Activated CD4-positive, alpha-beta T cell treated with anti-CD3 and anti-CD28 coated beads, Interleukin-2, amount 50 U/mL, for 16 hours (primary cell): ENCODE data around the gene CFAP298.
"Not testable (repeated sequence)": the region's sequence is repeated elsewhere in the genome, so short reads cannot be mapped to it uniquely, and the experiment has no call there.

Experiments
- DNase-seq: peaks from one replicate; pipeline ENCODE4 v3.0.0-alpha.2; 2020

Gene CFAP298

GRCh38 chr21:32612075-32612998 is at the start of gene CFAP298:
Gene CFAP298, minus strand, starts transcription at chr21:32612377. Its CDS starts 134 bp downstream, at chr21:32612243.
- DNase-seq: peak; percentile 93

- DNase-seq: not testable (repeated sequence)
Observed at GRCh38 chr21:32661026-32661782, 49.0 kb upstream of the CFAP298 start.

- no peak for DNase-seq
Observed at GRCh38 chr21:32658524-32658923, 46.3 kb upstream of the CFAP298 start.

- DNase-seq: peak; percentile 37
Observed at GRCh38 chr21:32653326-32653901, 41.2 kb upstream of the CFAP298 start.

GRCh38 chr21:32648165-32648564 is 36.0 kb upstream of the CFAP298 start:
- no peak for DNase-seq

GRCh38 chr21:32645261-32646182 is 33.3 kb upstream of the CFAP298 start:
- DNase-seq: no peak

- DNase-seq: no peak
Observed at GRCh38 chr21:32641710-32642698, 29.8 kb upstream of the CFAP298 start.

GRCh38 chr21:32626621-32627196 is 14.5 kb upstream of the CFAP298 start:
- DNase-seq: no peak

GRCh38 chr21:32618218-32618617 is 6.0 kb upstream of the CFAP298 start:
- not testable (repeated sequence) for DNase-seq

- no peak for DNase-seq
Observed at GRCh38 chr21:32613436-32614043, 1.4 kb upstream of the CFAP298 start.

GRCh38 chr21:32612999-32613337 is 791 bp upstream of the CFAP298 start:
- DNase-seq: no peak

- peak; percentile 45 for DNase-seq
Observed at GRCh38 chr21:32611471-32611997, 643 bp downstream of the CFAP298 start.

- not testable (repeated sequence) for DNase-seq
Observed at GRCh38 chr21:32610940-32611339, 1.2 kb downstream of the CFAP298 start.

- no peak for DNase-seq
Observed at GRCh38 chr21:32608851-32609250, 3.3 kb downstream of the CFAP298 start.

- DNase-seq: no peak
Observed at GRCh38 chr21:32605469-32605868, 6.7 kb downstream of the CFAP298 start.

GRCh38 chr21:32604464-32604863 is 7.7 kb downstream of the CFAP298 start:
- no peak for DNase-seq

GRCh38 chr21:32603131-32603530 is 9.0 kb downstream of the CFAP298 start:
- no peak for DNase-seq

- DNase-seq: no peak
Observed at GRCh38 chr21:32602099-32602498, 10.1 kb downstream of the CFAP298 start.

- DNase-seq: no peak
Observed at GRCh38 chr21:32599526-32599925, 12.7 kb downstream of the CFAP298 start.

GRCh38 chr21:32599091-32599490 is 13.1 kb downstream of the CFAP298 start:
- DNase-seq: no peak
